Ovary (tissue), 9 donors: ENCODE measurements around the gene PLCB3. TPM values are rescaled to one million over a fixed set of nuclear protein-coding genes. Genes with fewer than 3 reads are reported as not detected.

Experiments
- DNase-seq, 5 donors: peaks; one replicate each; pipeline ENCODE4 v3.0.0-alpha.2; 2019 to 2020
- H3K27ac ChIP-seq, 2 donors: fragments of 200-600 bp; one replicate each; pipeline versions ENCODE4 v1.5.1 to v1.8.0; 2019 to 2022
- H3K27me3 ChIP-seq: fragments of 200-600 bp; one replicate; pipeline ENCODE4 v1.8.0; 2022
- H3K36me3 ChIP-seq: fragments of 200-600 bp; sonication (generic); one replicate; pipeline ENCODE4 v1.5.1; 2019
- H3K4me1 ChIP-seq: one replicate; pipeline ENCODE4 v1.8.1; 2013; ENCODE audit warnings: mild to moderate bottlenecking, moderate library complexity; ENCODE audit not compliant: insufficient read depth
- H3K4me3 ChIP-seq: fragments of 200-600 bp; sonication (generic); one replicate; pipeline ENCODE4 v1.5.1; 2017
- H3K9me3 ChIP-seq, 2 donors: fragments of 200-600 bp in 1 of 2; sonication (generic) in 1 of 2; one replicate each; pipeline versions ENCODE4 v1.5.1 to v1.8.1; 2013 to 2019; ENCODE audit warnings: mild to moderate bottlenecking in 1 of 2, moderate library complexity in 1 of 2
- CTCF ChIP-seq, 3 donors: fragments of 450-650 bp in 2 of 3; fragments of 200-600 bp in 1 of 3; IDR thresholded peaks; one replicate each; pipeline versions ENCODE4 v1.5.1 to v1.8.0; 2016 to 2022; ENCODE audit warnings: antibody characterized with exemption in 3 of 3, mild to moderate bottlenecking in 1 of 3
- EP300 ChIP-seq: sonication (generic); formaldehyde crosslinking; IDR thresholded peaks from one replicate; pipeline ENCODE4 v1.6.1; 2017; ENCODE audit warnings: antibody characterized with exemption
- POLR2A ChIP-seq: fragments of 450-650 bp; IDR thresholded peaks from one replicate; pipeline ENCODE4 v1.6.1; 2017; ENCODE audit warnings: antibody characterized with exemption, mild to moderate bottlenecking, moderate library complexity
- WGBS, 3 donors: extraction: QIAGEN DNeasy Blood & Tissue Kit in 1 of 3; methylation state at CpG; one replicate each; pipeline versions ENCODE4 v1.1.5 to v1.1.7; 2013 to 2017; 5-methylcytosine and 5-hydroxymethylcytosine counted together
- intact Hi-C, 4 donors: fragments of 100-400 bp; cut with DNase I; formaldehyde crosslinking; loops; one replicate each; pipeline versions ENCODE4 v1.11.0 to v1.15.1; 2022 to 2023
- polyA plus RNA-seq, 2 donors: library from polyadenylated mRNA; stranded (reverse); fragments of 200-250 nt in 1 of 2; fragments of 350-450 nt in 1 of 2; fragmentation: Illumina TruSeq in 1 of 2; extraction: RNeasy Lipid Tissue Mini Kit (QIAGEN cat#74804) in 1 of 2; gene quantifications; one replicate each; pipeline ENCODE4 v1.2.3, GENCODE V29; 2013 to 2014
- total RNA-seq, 7 donors: library from RNA; depleted of rRNA in 2 of 7; stranded (reverse); fragments of >200 nt in 2 of 7; fragmentation: NEBNext Ultra II Directional in 3 of 7; extraction: Animal tissue kit (Norgen Biotek cat#: 25700) in 3 of 7; gene quantifications; one replicate each; pipeline versions ENCODE4 v1.1.0 to v1.2.4, GENCODE V29; 2016 to 2023
- donor health status: DM: no; HTN: no; CAD: no; lungs with moderate emphysema.
- donor health status: DM: no; HTN: no; CAD: no.
- donor health status: Bipolar disorder and iron deficiency.
- donor health status: DM: yes; HTN: yes; CAD: no.
- donor health status: DM: no; HTN: no; CAD: no.
- donor health status: DM: yes; HTN: yes; CAD: no.

The PLCB3 gene
- total and polyA plus RNA-seq, 9 donors, result 5.3 to 44.8 (median 29.1) TPM

- DNase-seq, result peak in 1 of 5 donors; percentile 14
- 20 to 21% (median 20%) methylated on average over 33 to 34 of the region's 34 CpGs for WGBS, 3 donors
- intact Hi-C loops, result loop anchor here in 1 of 4 donors (10.0 kb wide), 1 partner anchor 292 kb away; no protein-coding TSS in a partner anchor
Measured at GRCh38 chr11:64296830-64297698, 45.7 kb downstream of the PLCB3 start.

GRCh38 chr11:64297699-64298358, 46.5 kb downstream of the PLCB3 start:
- peaks cover 10% of the 10 kb centered on the region for H3K27me3 ChIP-seq
- peak in 1 of 5 donors; percentile 27 for DNase-seq
- intact Hi-C loops, result loop anchor here in 1 of 4 donors (10.0 kb wide), 1 partner anchor 293 kb away; no protein-coding TSS in a partner anchor
- TF ChIP-seq CTCF (IDR thresholded peaks at IDR 0.05) (no peak), EP300 (no peak), POLR2A (no peak)
- peaks cover 4% of the 10 kb centered on the region for H3K4me1 ChIP-seq
- 56 to 63% (median 58%) methylated on average over 18 of the region's 18 CpGs for WGBS, 3 donors
- H3K27ac ChIP-seq, result no peak overlapping the region
- no peaks in the 10 kb centered on the region for H3K36me3 ChIP-seq
- no peak overlapping the region for H3K4me3 ChIP-seq
- no peaks in the 10 kb centered on the region for H3K9me3 ChIP-seq

More at GRCh38 chr11:64296830-64297698, 45.7 kb downstream of the PLCB3 start:
- Histone ChIP-seq H3K4me1 (peaks cover 6% of the 10 kb centered on the region), H3K27me3 (peaks cover 10% of the 10 kb centered on the region), H3K27ac (no peak overlapping the region), H3K9me3 (no peaks in the 10 kb centered on the region), H3K4me3 (no peak overlapping the region), H3K36me3 (no peaks in the 10 kb centered on the region)
- TF ChIP-seq CTCF (IDR thresholded peaks at IDR 0.05), result no peak
- no peak for TF ChIP-seq POLR2A
- TF ChIP-seq EP300, result no peak

- intact Hi-C loops, result loop anchor here in 1 of 4 donors (10.0 kb wide), 1 partner anchor 294 kb away; no protein-coding TSS in a partner anchor
- DNase-seq, result peak; percentile 58 to 78 (median 67)
- Histone ChIP-seq H3K27me3 (peaks cover 10% of the 10 kb centered on the region), H3K27ac (no peak overlapping the region), H3K9me3 (no peaks in the 10 kb centered on the region), H3K4me1 (peaks cover 4% of the 10 kb centered on the region), H3K36me3 (no peaks in the 10 kb centered on the region), H3K4me3 (no peak overlapping the region)
- 4 to 6% (median 5%) methylated on average over 32 to 60 of the region's 60 CpGs for WGBS, 3 donors
- TF ChIP-seq POLR2A (no peak), EP300 (no peak), CTCF (IDR thresholded peaks at IDR 0.05) (no peak)
Measured at GRCh38 chr11:64298966-64299846, 47.9 kb downstream of the PLCB3 start.
